HG03159 (cell line): Measurements from ENCODE around the gene FKBP11.

ENCODE experiments used
- ATAC-seq: cut with Tn5 transposase; IDR thresholded peaks from one replicate; pipeline ENCODE4 v1.9.1; 2021; ENCODE audit warnings: mild to moderate bottlenecking, moderate library complexity; ENCODE audit not compliant: unreplicated experiment

FKBP11 gene

GRCh38 chr12:48956279-48957140 is 31.2 kb upstream of the FKBP11 start:
- peak; percentile 28 for ATAC-seq

- ATAC-seq = no peak
Observed at GRCh38 chr12:48954841-48955501, 29.7 kb upstream of the FKBP11 start.

GRCh38 chr12:48954061-48954460 is 28.8 kb upstream of the FKBP11 start:
- ATAC-seq = no peak

GRCh38 chr12:48952691-48953090 is 27.4 kb upstream of the FKBP11 start:
- no peak for ATAC-seq

- ATAC-seq = no peak
Observed at GRCh38 chr12:48947727-48948126, 22.4 kb upstream of the FKBP11 start.

- ATAC-seq = no peak
Observed at GRCh38 chr12:48946943-48947342, 21.7 kb upstream of the FKBP11 start.

GRCh38 chr12:48946205-48946604 is 20.9 kb upstream of the FKBP11 start:
- ATAC-seq = no peak

- no peak for ATAC-seq
Observed at GRCh38 chr12:48943221-48943620, 17.9 kb upstream of the FKBP11 start.

GRCh38 chr12:48940181-48940580 is 14.9 kb upstream of the FKBP11 start:
- ATAC-seq = no peak

GRCh38 chr12:48938805-48939204 is 13.5 kb upstream of the FKBP11 start:
- no peak for ATAC-seq

- ATAC-seq = no peak
Observed at GRCh38 chr12:48937170-48937569, 11.9 kb upstream of the FKBP11 start.

GRCh38 chr12:48936379-48936979 is 11.2 kb upstream of the FKBP11 start:
- ATAC-seq = no peak

GRCh38 chr12:48934312-48934706 is 9.0 kb upstream of the FKBP11 start:
- ATAC-seq = no peak

GRCh38 chr12:48933664-48934311 is 8.5 kb upstream of the FKBP11 start:
- no peak for ATAC-seq

GRCh38 chr12:48932878-48933277 is 7.6 kb upstream of the FKBP11 start:
- ATAC-seq = no peak

- no peak for ATAC-seq
Observed at GRCh38 chr12:48930475-48930874, 5.2 kb upstream of the FKBP11 start.

- ATAC-seq = no peak
Observed at GRCh38 chr12:48929551-48929950, 4.3 kb upstream of the FKBP11 start.

GRCh38 chr12:48927261-48927660 is 2.0 kb upstream of the FKBP11 start:
- no peak for ATAC-seq

- ATAC-seq = peak; percentile 83
Observed at GRCh38 chr12:48924617-48925303, 532 bp downstream of the FKBP11 start.

GRCh38 chr12:48923117-48923516 is 2.2 kb downstream of the FKBP11 start:
- no peak for ATAC-seq
